Lung (tissue), 12 donors: ENCODE data around the gene ANKRD31. TPM values are rescaled to one million over a fixed set of nuclear protein-coding genes. Genes with fewer than 3 reads are reported as not detected.
A peak's percentile ranks its signal among the peaks of the same experiment; 100 is the strongest.

Experiments
- ATAC-seq: fragments of 200-7000 bp; cut with Tn5 transposase; one replicate; pipeline ENCODE4 v1.9.1; 2020; ENCODE audit warnings: moderate number of reproducible peaks; ENCODE audit not compliant: insufficient read depth, low FRiP score
- DNase-seq, 3 donors: peaks; one replicate each; pipeline ENCODE4 v3.0.0-alpha.2; 2013 to 2017
- H3K27ac ChIP-seq, 2 donors: one replicate each; pipeline ENCODE4 v1.5.1; 2013; ENCODE audit warnings: mild to moderate bottlenecking in 2 of 2, moderate library complexity in 2 of 2, control low read depth in 1 of 2, inconsistent platforms in 1 of 2, low read depth in 1 of 2, low read length in 1 of 2
- H3K27me3 ChIP-seq, 3 donors: one replicate each; pipeline ENCODE4 v1.5.1; 2013; ENCODE audit warnings: low read length in 2 of 3; ENCODE audit not compliant: control insufficient read depth in 3 of 3, insufficient read depth in 3 of 3
- H3K36me3 ChIP-seq, 4 donors: one replicate each; pipeline ENCODE4 v1.5.1; 2013; ENCODE audit warnings: low read length in 4 of 4, mild to moderate bottlenecking in 1 of 4, moderate library complexity in 1 of 4; ENCODE audit not compliant: control insufficient read depth in 4 of 4, insufficient read depth in 4 of 4
- H3K4me1 ChIP-seq, 5 donors: one replicate each; pipeline ENCODE4 v1.5.1; 2013; ENCODE audit warnings: low read length in 5 of 5, mild to moderate bottlenecking in 2 of 5, moderate library complexity in 1 of 5; ENCODE audit not compliant: control insufficient read depth in 5 of 5, insufficient read depth in 5 of 5
- H3K4me3 ChIP-seq: one replicate; pipeline ENCODE4 v1.5.1; 2013; ENCODE audit warnings: mild to moderate bottlenecking, control low read depth, moderate library complexity
- H3K9ac ChIP-seq, 2 donors: one replicate each; pipeline ENCODE4 v1.5.1; 2013; ENCODE audit warnings: low read length in 2 of 2, control low read depth in 1 of 2; ENCODE audit not compliant: insufficient read depth in 1 of 2
- H3K9me3 ChIP-seq, 4 donors: one replicate each; pipeline ENCODE4 v1.5.1; 2013; ENCODE audit warnings: low read length in 3 of 4, mild to moderate bottlenecking in 1 of 4, moderate library complexity in 1 of 4; ENCODE audit not compliant: control insufficient read depth in 4 of 4, insufficient read depth in 3 of 4
- WGBS, 2 donors: extraction: QIAGEN DNeasy Blood & Tissue Kit; methylation state at CpG; one replicate each; pipeline ENCODE4 v1.1.7; 2013; 5-methylcytosine and 5-hydroxymethylcytosine counted together
- polyA plus RNA-seq, 2 donors: library from polyadenylated mRNA; stranded (reverse); fragments of 200-250 nt; gene quantifications; one replicate each; pipeline ENCODE4 v1.2.1, GENCODE V29; 2013
- total RNA-seq, 2 donors: library from RNA; depleted of rRNA in 1 of 2; stranded (reverse); fragments of >200 nt in 1 of 2; gene quantifications; one replicate each; pipeline ENCODE4 v1.2.1, GENCODE V29; 2014 to 2021
- TF ChIP-seq, protein P1 (sequence below): IDR thresholded peaks from 2 replicates; pipeline ENCODE4 v1.5.1; 2012; ENCODE audit warnings: mild to moderate bottlenecking; ENCODE audit errors: control extremely low read depth, extremely low read depth
- donor health status: control.
- donor health status: control.
- donor health status: Bipolar disorder and iron deficiency.
- donor health status: healthy.
- donor health status: DM: yes; HTN: yes; CAD: no.

The ANKRD31 gene
- total and polyA plus RNA-seq, 4 donors: 0.06 to 0.51 (median 0.16) TPM

DNA sequence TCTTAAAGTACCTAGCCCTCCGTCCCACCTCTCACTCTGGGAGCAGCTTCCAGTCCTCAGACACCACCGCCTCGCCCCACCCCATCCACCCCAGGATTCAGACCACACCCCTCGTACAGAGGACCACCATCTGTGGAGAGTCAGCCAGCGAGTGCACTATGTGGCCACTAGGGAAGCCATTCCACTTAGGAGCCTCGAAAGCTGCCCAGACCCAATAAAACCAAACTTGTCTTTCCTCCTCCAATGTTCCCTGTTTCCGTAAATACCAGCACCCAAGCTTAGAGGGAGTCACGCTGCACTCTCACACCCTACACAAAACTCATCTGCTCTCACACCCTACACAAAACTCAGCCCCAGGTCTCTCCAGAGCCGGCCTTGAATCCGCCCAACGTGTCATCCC lies 186.3 kb downstream of the ANKRD31 start:
- DNase-seq (peak; percentile 53 to 62 (median 55)), ATAC-seq (no peak)
- Histone ChIP-seq H3K9me3 (peaks cover 0 to 3% (median 0%) of the 10 kb centered on the region in 4 donors), H3K4me1 (peaks cover 0 to 12% (median 3%) of the 10 kb centered on the region in 5 donors), H3K27ac (no peak overlapping the region), H3K36me3 (no peaks in the 10 kb centered on the region), H3K4me3 (no peak overlapping the region), H3K9ac (no peak overlapping the region), H3K27me3 (peaks cover 0 to 3% (median 0%) of the 10 kb centered on the region in 3 donors)
- WGBS, 2 donors: 87 to 88% methylated on average over 11 of the region's 11 CpGs
- TF ChIP-seq, protein P1, sequence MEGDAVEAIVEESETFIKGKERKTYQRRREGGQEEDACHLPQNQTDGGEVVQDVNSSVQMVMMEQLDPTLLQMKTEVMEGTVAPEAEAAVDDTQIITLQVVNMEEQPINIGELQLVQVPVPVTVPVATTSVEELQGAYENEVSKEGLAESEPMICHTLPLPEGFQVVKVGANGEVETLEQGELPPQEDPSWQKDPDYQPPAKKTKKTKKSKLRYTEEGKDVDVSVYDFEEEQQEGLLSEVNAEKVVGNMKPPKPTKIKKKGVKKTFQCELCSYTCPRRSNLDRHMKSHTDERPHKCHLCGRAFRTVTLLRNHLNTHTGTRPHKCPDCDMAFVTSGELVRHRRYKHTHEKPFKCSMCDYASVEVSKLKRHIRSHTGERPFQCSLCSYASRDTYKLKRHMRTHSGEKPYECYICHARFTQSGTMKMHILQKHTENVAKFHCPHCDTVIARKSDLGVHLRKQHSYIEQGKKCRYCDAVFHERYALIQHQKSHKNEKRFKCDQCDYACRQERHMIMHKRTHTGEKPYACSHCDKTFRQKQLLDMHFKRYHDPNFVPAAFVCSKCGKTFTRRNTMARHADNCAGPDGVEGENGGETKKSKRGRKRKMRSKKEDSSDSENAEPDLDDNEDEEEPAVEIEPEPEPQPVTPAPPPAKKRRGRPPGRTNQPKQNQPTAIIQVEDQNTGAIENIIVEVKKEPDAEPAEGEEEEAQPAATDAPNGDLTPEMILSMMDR: no peak

DNA sequence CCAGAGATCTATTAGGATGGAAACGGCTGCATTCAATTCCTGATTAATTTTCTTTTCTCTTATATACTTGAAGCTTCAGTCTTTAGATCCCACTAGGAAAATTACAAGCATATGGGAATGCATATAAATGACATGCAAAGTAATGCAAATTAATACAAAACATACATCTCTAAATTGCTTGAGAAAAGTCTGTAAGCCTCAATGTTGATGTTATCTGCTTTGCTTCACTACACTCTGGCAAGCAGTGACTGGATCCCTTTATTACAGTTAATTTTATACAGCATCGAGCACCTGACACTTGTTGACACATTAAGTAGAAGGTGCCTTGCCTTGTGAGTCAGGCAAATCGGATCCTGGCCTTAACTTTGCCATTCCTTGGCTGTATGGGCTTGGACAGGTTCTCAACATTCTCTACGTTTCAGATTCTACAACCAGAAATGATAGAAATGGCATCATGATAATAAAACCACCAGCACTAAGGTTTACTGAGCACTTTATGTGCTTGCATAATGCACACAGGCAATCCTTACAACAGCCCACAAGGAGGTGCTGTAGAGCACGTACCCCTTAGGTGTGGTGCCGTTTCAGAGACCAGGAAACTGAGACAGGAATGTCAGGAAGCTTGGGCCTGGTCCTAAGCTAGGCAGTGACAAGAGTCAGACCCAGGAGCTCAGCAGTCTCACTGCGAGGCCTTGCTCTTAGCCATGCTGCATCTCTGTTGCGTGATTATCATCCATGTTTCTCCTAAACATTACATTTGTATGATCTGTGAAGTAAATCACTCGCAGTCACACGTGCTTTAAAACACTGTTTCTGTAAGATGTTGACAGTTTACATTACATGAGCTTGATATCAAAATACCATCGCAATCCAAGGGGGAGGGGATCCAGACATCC lies 187.0 kb downstream of the ANKRD31 start:
- TF ChIP-seq, protein P1: peak; percentile 52
- Histone ChIP-seq H3K4me1 (peaks cover 0 to 12% (median 3%) of the 10 kb centered on the region in 5 donors), H3K9me3 (peaks cover 0 to 3% (median 0%) of the 10 kb centered on the region in 4 donors), H3K27me3 (peaks cover 0 to 3% (median 0%) of the 10 kb centered on the region in 3 donors), H3K36me3 (no peaks in the 10 kb centered on the region), H3K9ac (no peak overlapping the region), H3K4me3 (no peak overlapping the region), H3K27ac (no peak overlapping the region)
- ATAC-seq (no peak), DNase-seq (peak; percentile 31 to 61 (median 38))
- WGBS, 2 donors: 59 to 63% methylated on average over 11 of the region's 11 CpGs

DNA sequence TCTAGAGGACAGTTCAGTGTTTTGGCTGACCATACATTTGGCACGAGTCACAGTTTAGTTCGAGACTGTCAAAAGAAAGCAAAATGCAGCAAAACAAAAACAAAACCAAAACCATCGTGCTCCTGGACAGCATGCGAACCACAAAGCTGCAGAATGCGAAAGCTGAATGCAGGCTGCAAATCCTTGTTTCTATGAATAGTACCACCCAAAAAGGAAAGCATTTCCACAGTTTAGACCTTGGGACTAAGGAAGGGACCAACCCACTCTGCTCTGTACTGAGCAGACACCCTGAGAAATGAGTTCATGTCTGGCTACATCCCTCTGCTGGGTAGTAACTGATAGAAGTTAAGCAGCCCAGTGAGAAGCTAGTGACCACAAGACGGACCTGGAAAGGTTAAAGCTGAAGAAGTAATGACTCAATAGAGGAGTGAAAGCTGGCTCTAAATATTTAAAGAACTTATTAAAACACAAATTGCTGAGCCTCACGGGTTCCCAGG lies 188.2 kb downstream of the ANKRD31 start:
- Histone ChIP-seq H3K9ac (no peak overlapping the region), H3K27me3 (peaks cover 0 to 3% (median 0%) of the 10 kb centered on the region in 3 donors), H3K4me3 (no peak overlapping the region), H3K27ac (no peak overlapping the region), H3K36me3 (no peaks in the 10 kb centered on the region), H3K9me3 (peaks cover 0 to 3% (median 0%) of the 10 kb centered on the region in 4 donors), H3K4me1 (peaks cover 0 to 7% (median 0%) of the 10 kb centered on the region in 5 donors)
- ATAC-seq (no peak), DNase-seq (no peak)
- WGBS, 2 donors: 73 to 86% methylated on average over 7 of the region's 7 CpGs
- TF ChIP-seq, protein P1: no peak
